ENCODE results near the gene PRKCI. TPM values are rescaled to one million over a fixed set of nuclear protein-coding genes. Genes with fewer than 3 reads are reported as not detected.
A peak's percentile ranks its signal among the peaks of the same experiment; 100 is the strongest.

PRKCI gene
- 54.5 and 84.3 TPM in 2 replicates for polyA plus RNA-seq (2011; rRNA removed)
- polyA minus RNA-seq (2011; rRNA and poly(A)+ RNA removed) = 44.4 and 68.9 TPM in 2 replicates

GRCh38 chr3:170221924-170222646, at the start of gene PRKCI:
Gene PRKCI, plus strand, starts transcription at chr3:170222424. Its CDS starts 246 bp downstream, at chr3:170222670.
- TF ChIP-seq, protein P1, sequence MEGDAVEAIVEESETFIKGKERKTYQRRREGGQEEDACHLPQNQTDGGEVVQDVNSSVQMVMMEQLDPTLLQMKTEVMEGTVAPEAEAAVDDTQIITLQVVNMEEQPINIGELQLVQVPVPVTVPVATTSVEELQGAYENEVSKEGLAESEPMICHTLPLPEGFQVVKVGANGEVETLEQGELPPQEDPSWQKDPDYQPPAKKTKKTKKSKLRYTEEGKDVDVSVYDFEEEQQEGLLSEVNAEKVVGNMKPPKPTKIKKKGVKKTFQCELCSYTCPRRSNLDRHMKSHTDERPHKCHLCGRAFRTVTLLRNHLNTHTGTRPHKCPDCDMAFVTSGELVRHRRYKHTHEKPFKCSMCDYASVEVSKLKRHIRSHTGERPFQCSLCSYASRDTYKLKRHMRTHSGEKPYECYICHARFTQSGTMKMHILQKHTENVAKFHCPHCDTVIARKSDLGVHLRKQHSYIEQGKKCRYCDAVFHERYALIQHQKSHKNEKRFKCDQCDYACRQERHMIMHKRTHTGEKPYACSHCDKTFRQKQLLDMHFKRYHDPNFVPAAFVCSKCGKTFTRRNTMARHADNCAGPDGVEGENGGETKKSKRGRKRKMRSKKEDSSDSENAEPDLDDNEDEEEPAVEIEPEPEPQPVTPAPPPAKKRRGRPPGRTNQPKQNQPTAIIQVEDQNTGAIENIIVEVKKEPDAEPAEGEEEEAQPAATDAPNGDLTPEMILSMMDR (IDR thresholded peaks at IDR 0.05; ENCODE audit: low read depth, low read length) = no peak
- peak; percentile 94 for DNase-seq (ENCODE audit: low read depth, low spot score)
- Histone ChIP-seq H3K27me3 (ENCODE audit: control insufficient read depth, insufficient read depth, low read length) (no peaks in the 10 kb centered on the region), H3K4me3 (ENCODE audit: low read depth, low read length) (peak within 1 kb of the TSS; percentile 82), H3K27ac (ENCODE audit: low read depth, low read length) (peak within 1 kb of the TSS; percentile 96), H3K9me3 (ENCODE audit: control insufficient read depth, insufficient read depth, low read length) (no peaks in the 10 kb centered on the region; the same call in 1 of the 2 replicates)
- ChIA-PET POLR2A (interaction anchor here (0.5 to 1.4 kb wide), 4 partner anchors 11 to 648 kb away, joined by 3 to 14 read pairs (median 6); partner anchors contain the start of gene RPL22L1), CTCF (no interaction called here)

GRCh38 chr3:170178651-170179050, 43.6 kb upstream of the PRKCI start:
- POLR2A ChIA-PET = no interaction called here
- TF ChIP-seq, protein P1 (IDR thresholded peaks at IDR 0.05; ENCODE audit: low read depth, low read length) = no peak
- H3K27me3 ChIP-seq (ENCODE audit: control insufficient read depth, insufficient read depth, low read length) = no peaks in the 10 kb centered on the region
- H3K9me3 ChIP-seq (ENCODE audit: control insufficient read depth, insufficient read depth, low read length) = peaks cover 5% of the 10 kb centered on the region; the same call in 1 of the 2 replicates
- H3K4me3 ChIP-seq (ENCODE audit: low read depth, low read length) = no peak overlapping the region
- CTCF ChIA-PET = interaction anchor here (0.6 to 0.9 kb wide), 4 partner anchors 16 to 1440 kb away, joined by 3 to 4 read pairs (median 3); no protein-coding TSS in a partner anchor
- no peak for DNase-seq (ENCODE audit: low read depth, low spot score)
- no peak overlapping the region for H3K27ac ChIP-seq (ENCODE audit: low read depth, low read length)

GRCh38 chr3:170179432-170179831, 42.8 kb upstream of the PRKCI start:
- POLR2A ChIA-PET = no interaction called here
- CTCF ChIA-PET = no interaction called here
- DNase-seq (ENCODE audit: low read depth, low spot score) = no peak
- Histone ChIP-seq H3K9me3 (ENCODE audit: control insufficient read depth, insufficient read depth, low read length) (peaks cover 5% of the 10 kb centered on the region; the same call in 1 of the 2 replicates), H3K27ac (ENCODE audit: low read depth, low read length) (no peak overlapping the region), H3K27me3 (ENCODE audit: control insufficient read depth, insufficient read depth, low read length) (no peaks in the 10 kb centered on the region), H3K4me3 (ENCODE audit: low read depth, low read length) (peak overlapping the region; percentile 98)
- TF ChIP-seq, protein P1 (IDR thresholded peaks at IDR 0.05; ENCODE audit: low read depth, low read length) = no peak

DNA sequence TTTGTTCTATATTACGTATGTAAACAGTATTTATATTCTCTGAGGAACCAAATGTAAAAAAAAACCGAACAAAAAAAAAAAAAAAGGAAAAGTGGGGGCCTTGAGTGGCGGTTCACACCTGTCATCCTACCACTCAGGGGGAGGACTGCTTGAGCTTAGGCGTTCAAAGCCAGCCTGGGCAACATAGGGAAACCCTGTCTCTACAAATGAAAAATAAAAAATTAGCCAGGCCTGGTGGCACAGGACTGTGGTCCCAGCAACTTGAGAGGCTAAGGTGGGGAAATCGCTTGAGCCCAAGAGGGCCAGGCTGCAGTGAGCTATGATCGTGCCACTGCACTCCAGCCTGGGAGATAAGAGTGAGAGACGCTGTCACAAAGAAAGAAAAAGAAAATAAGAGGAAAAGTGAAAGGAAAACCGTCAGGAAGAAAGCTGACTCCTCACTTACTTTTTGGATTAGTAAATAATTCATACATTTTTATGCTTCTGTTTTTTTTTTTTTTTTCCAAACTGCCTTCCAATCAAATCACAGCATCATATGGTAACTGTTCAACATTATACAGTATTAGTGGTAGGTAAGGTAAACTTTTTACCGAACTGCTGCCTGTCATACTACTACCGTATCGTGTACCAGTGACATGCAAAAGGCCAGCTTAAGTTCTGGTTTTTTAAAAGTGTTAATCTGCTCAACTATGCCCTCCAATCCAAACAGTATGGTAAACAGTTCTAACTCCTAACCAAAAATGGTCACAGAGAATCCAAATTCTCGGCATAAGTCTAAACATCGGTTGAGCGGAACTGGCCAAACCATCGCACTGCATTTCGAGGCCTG, 41.9 kb upstream of the PRKCI start:
- CTCF ChIA-PET = interaction anchor here (0.7 kb wide), 2 partner anchors 8 to 69 kb away, joined by 3 read pairs; no protein-coding TSS in a partner anchor

More for the DNA sequence above, 41.9 kb upstream of the PRKCI start:
- Histone ChIP-seq H3K9me3 (ENCODE audit: control insufficient read depth, insufficient read depth, low read length) (peaks cover 5% of the 10 kb centered on the region; the same call in 1 of the 2 replicates), H3K27ac (ENCODE audit: low read depth, low read length) (peak overlapping the region; percentile 89), H3K4me3 (ENCODE audit: low read depth, low read length) (peak overlapping the region; percentile 98), H3K27me3 (ENCODE audit: control insufficient read depth, insufficient read depth, low read length) (no peaks in the 10 kb centered on the region)
- DNase-seq (ENCODE audit: low read depth, low spot score) = no peak
- POLR2A ChIA-PET = interaction anchor here (0.6 to 0.7 kb wide), 2 partner anchors 24 to 87 kb away, joined by 4 to 5 read pairs; no protein-coding TSS in a partner anchor
- TF ChIP-seq, protein P1 (IDR thresholded peaks at IDR 0.05; ENCODE audit: low read depth, low read length) = no peak
